Superior temporal gyrus (tissue), 1 donor: ENCODE results near the gene SEC61A1.

Experiments
- DNase-seq: peaks from one replicate; pipeline ENCODE4 v3.0.0-alpha.2; 2016; ENCODE audit errors: extremely low spot score

SEC61A1 gene

DNA sequence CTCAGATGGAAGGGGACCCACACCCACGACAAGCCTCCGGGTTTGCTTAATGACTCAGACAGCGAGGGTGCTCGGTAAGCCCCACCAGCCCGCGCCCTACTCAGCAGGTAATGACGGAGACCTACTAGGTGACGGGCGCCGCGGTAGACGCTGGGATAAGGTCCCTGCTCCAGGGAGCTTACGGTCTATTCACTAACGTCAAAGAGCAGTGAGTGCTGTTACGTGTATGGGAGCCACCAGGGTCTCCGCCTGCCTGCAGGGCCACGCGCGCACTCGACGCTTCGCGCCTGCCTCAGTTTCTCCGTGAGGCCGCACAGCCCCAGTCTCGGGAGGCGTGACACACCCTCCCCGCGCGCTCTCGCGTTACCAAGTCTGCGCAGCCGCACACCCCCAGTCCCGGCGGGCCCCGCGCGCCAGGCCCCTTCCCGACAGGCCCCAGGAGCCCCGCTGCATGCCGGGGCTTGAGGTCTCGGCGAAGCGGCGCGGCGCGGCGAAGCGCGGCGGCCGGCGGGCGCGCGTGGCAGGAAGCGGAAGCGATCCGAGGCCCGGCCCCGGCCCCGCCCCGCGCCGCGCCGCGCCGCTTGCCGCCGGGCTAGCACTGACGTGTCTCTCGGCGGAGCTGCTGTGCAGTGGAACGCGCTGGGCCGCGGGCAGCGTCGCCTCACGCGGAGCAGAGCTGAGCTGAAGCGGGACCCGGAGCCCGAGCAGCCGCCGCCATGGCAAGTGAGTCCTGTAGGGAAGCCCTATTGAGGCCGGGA is at the start of gene SEC61A1:
Gene SEC61A1, plus strand, starts transcription at position 601 of the 758 bp plus-strand sequence. Its CDS starts 116 bp downstream, at position 717.
- DNase-seq: peak; percentile 92

- DNase-seq: no peak
Observed at GRCh38 chr3:128004661-128005060, 47.6 kb upstream of the SEC61A1 start.

DNA sequence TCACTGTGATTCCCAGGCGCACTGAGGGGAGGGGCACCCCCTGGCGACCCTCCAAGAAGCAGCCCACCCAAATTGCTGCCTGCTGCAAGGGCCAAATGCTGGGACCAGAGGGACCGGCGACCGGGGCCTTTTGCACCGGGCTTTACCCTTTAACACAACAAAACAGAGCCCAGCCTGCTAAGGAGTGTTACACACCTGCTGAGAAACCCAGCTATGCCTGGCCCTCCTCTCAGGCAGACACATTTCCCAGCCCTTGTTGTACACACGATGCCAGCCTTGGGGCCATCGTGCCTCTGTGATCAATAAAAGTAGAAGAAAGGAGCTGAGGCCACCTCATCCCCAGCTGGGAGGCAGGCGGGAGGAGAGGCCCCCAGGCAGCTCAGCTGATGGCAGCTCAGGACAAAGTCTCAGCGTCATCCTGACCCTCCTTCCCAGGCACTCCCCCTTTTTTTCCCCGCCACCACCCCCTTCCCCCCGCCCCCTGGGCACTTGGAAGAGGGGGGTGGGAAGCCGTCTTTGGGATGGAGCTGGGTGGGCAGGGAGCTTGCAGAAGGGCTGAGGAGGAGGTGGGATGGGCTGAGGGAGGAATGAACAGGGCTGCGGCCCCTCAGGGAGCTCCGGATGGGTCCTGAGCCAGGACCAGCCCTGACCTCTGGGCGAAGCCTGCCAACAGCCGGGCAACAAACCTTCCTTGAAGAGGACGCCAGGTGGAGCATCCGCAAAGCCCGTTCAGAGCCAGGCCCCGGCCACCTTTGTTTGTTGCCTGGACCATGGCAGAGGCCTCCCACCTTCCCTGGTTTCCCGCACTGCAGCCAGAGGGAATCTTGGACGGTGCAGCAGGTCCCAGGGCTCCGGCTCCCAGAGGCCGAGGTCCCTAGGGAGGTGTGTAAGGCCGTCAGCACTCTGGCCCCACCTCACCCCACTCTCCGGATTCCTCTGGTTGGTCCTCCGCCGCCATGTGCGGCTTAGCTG is 45.9 kb upstream of the SEC61A1 start:
- no peak for DNase-seq

DNA sequence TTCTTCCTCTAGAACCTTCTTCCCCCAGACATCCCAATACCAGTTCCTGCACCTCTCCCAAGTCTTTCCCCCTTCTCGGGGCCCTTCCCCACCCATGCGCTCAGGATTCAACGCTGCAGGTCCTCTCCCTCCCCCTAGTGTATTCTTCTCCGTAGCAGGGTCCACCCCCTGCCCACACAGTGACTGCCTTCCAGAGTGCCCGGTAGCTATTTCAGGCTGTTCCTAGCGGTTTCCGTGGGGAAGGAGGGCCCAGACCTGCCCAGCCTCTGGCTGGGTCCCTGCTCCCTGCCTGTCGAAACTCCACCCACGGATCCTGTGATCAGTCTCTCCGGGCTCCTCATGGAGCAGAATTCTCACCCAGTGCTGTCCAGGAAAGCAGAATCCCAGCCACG is 45.2 kb upstream of the SEC61A1 start:
- no peak for DNase-seq

GRCh38 chr3:128009952-128010846 is 42.0 kb upstream of the SEC61A1 start:
- no peak for DNase-seq

- no peak for DNase-seq
Observed at GRCh38 chr3:128011140-128011539, 41.1 kb upstream of the SEC61A1 start.

GRCh38 chr3:128012050-128012449 is 40.2 kb upstream of the SEC61A1 start:
- DNase-seq: no peak

DNA sequence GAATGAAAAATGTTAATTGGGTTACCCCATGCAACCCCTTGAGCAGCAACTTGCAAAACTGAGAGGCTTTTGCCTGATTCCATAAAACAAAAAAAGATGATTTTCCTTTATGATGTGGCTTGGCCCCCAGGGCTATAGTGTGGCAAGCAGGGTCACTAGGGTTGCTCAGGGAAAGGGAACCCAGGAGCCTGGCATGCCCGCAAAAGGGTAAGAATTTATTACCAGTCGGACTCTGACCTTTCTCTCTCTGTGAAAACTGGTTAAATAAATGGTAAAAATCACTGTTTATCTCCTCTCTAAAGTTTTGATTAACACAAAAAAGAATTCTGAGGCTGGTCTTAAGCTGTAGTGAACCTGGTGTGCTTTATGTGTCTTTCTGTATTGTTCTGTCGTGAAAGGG is 37.7 kb upstream of the SEC61A1 start:
- DNase-seq: no peak

GRCh38 chr3:128016502-128016901 is 35.7 kb upstream of the SEC61A1 start:
- DNase-seq: no peak

- no peak for DNase-seq
Observed at GRCh38 chr3:128021768-128022372, 30.4 kb upstream of the SEC61A1 start.

DNA sequence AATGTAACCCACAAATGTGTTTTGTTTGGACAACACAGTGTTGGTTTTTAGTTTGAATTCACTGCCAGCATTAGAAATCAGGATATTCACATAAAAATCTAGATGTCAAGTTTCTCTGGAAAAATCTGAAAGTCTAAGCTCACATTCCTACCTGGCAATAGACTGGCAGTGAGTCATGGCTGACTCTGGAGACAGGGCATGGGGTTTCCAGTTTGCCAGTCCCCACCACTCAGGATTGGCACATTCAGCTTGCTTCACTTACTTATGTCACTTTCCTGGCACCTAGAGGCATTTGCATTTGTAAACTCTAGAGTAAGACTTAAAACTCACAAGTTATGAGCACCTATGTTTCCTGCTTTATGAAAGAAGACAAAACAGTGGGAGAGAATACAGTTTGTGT is 19.1 kb upstream of the SEC61A1 start:
- no peak for DNase-seq

- DNase-seq: no peak
Observed at GRCh38 chr3:128036119-128036518, 16.1 kb upstream of the SEC61A1 start.

DNA sequence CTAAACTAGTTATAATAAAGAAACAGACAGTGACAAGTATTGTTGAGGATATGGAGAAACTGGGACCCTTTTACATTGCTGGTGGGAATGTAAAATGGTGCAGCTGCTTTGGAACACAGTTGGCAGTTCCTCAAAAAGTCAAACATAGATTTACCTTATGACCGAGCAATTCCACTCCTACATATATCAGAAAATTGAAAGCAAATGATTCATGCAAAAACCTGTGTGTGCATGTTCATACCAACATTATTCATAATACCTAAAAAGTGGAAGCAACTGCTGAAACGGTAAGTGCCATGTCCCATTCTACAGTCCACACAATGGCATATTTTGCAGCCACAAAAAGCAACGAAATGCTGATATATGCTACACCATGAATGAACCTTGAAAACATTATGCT is 12.2 kb upstream of the SEC61A1 start:
- no peak for DNase-seq

GRCh38 chr3:128040660-128041059 is 11.6 kb upstream of the SEC61A1 start:
- DNase-seq: no peak

- peak; percentile 38 for DNase-seq
Observed at GRCh38 chr3:128041344-128041743, 10.9 kb upstream of the SEC61A1 start.

- DNase-seq: no peak
Observed at GRCh38 chr3:128050597-128050996, 1.6 kb upstream of the SEC61A1 start.

GRCh38 chr3:128051459-128051836 is 789 bp upstream of the SEC61A1 start:
- peak; percentile 20 for DNase-seq

DNA sequence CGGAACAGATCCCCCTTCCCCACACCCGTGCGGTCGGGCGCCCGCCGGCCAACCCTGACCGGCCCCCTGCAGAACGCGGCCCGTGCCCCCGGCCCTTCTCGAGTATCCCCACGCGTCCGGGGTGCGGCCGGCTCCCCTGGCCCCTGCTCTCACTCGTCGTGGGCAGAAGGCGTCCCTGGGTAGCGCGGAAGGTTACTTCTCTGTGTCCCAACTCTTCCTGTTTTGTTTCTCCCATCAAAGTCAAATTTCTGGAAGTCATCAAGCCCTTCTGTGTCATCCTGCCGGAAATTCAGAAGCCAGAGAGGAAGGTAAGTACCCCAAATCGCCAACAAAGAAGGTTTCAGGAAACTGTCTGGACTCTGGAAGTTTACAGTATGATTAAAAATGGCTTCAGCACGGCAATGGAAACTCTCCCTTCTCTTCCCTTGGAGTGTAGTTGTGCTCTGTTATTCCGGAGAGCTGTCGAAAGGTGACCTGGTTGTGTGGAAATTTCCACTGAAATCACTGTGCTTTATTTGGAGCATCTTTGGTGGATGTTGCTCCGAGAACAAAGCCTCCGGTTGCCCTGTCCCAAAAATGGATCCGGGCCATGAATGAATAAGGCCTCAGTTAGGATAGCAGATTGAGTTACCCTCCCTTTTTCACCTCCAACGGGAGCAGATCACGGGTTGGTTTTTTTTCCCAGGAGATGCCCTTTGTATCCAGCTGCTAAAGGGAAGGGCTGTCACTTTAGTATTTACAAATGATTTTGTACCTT is 536 bp downstream of the SEC61A1 start:
- DNase-seq: no peak

- no peak for DNase-seq
Observed at GRCh38 chr3:128053614-128054013, 1.4 kb downstream of the SEC61A1 start.

DNA sequence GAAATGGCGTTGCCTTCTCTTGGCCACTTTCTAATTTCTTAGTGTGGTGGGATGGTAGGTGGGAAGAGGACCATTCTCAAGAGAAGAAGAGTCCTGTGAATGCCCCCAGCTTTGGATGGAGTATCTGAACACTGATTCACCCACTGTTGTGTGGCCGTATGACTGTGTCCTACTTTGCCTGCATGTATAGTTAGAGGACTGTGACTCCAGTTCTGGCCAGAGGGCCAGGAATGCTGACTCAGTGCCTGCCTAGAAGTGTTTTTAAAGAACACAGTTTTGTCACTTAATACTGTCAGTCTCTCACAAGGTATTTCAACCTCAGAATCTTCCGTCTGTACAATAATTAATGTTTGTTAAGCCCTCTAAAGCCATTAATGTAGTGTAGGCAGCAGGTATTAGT is 2.1 kb downstream of the SEC61A1 start:
- DNase-seq: no peak

GRCh38 chr3:128056258-128056657 is 4.0 kb downstream of the SEC61A1 start:
- DNase-seq: no peak
